Left ventricle myocardium inferior (tissue), 1 donor: Measurements from ENCODE around the gene CD58. TPM values are rescaled to one million over a fixed set of nuclear protein-coding genes. Genes with fewer than 3 reads are reported as not detected.

Source experiments
- DNase-seq: peaks from one replicate; pipeline ENCODE4 v3.0.0-alpha.2; 2020
- H3K27ac ChIP-seq: fragments of 200-600 bp; replicated peaks from 2 replicates; pipeline ENCODE4 v1.8.0; 2021
- H3K27me3 ChIP-seq: fragments of 200-600 bp; 2 replicates; pipeline ENCODE4 v1.8.0; 2021; ENCODE audit warnings: low read depth
- H3K36me3 ChIP-seq: fragments of 200-600 bp; 2 replicates; pipeline ENCODE4 v1.8.0; 2021
- H3K4me1 ChIP-seq: fragments of 200-600 bp; 2 replicates; pipeline ENCODE4 v1.8.0; 2021
- H3K4me3 ChIP-seq: fragments of 200-600 bp; 2 replicates; pipeline ENCODE4 v1.8.0; 2021; ENCODE audit warnings: mild to moderate bottlenecking, moderate library complexity
- H3K9me3 ChIP-seq: fragments of 200-600 bp; replicated peaks from 2 replicates; pipeline ENCODE4 v1.8.0; 2021
- intact Hi-C: fragments of 100-400 bp; cut with micrococcal nuclease; formaldehyde crosslinking; loops from one replicate; pipeline ENCODE4 v1.11.0; 2022
- total RNA-seq: library from RNA; stranded (reverse); fragmentation: NEBNext Ultra II Directional; extraction: Animal tissue kit (Norgen Biotek cat#: 25700); gene quantifications from one replicate; pipeline ENCODE4 v1.2.1, GENCODE V29; 2021
- TF ChIP-seq, protein P1 (sequence below): fragments of 200-600 bp; IDR thresholded peaks from 2 replicates; pipeline ENCODE4 v1.8.0; 2021; ENCODE audit warnings: antibody characterized with exemption, mild to moderate bottlenecking, borderline replicate concordance
- donor health status: DM: no; HTN: yes; CAD: no; lungs with severe emphysema.

The CD58 gene
- total RNA-seq, 1 donor from 2014 or later, result 32.2 TPM

- Histone ChIP-seq H3K36me3 (peaks cover 36% of the 10 kb centered on the region), H3K27ac (no peak overlapping the region), H3K27me3 (no peaks in the 10 kb centered on the region), H3K9me3 (no peaks in the 10 kb centered on the region), H3K4me1 (peaks cover 23% of the 10 kb centered on the region), H3K4me3 (no peak overlapping the region)
- intact Hi-C loops, result no loop called here
- TF ChIP-seq, protein P1, sequence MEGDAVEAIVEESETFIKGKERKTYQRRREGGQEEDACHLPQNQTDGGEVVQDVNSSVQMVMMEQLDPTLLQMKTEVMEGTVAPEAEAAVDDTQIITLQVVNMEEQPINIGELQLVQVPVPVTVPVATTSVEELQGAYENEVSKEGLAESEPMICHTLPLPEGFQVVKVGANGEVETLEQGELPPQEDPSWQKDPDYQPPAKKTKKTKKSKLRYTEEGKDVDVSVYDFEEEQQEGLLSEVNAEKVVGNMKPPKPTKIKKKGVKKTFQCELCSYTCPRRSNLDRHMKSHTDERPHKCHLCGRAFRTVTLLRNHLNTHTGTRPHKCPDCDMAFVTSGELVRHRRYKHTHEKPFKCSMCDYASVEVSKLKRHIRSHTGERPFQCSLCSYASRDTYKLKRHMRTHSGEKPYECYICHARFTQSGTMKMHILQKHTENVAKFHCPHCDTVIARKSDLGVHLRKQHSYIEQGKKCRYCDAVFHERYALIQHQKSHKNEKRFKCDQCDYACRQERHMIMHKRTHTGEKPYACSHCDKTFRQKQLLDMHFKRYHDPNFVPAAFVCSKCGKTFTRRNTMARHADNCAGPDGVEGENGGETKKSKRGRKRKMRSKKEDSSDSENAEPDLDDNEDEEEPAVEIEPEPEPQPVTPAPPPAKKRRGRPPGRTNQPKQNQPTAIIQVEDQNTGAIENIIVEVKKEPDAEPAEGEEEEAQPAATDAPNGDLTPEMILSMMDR, result no peak
- no peak for DNase-seq
Observed at GRCh38 chr1:116545359-116545705, 25.5 kb downstream of the CD58 start.

DNA sequence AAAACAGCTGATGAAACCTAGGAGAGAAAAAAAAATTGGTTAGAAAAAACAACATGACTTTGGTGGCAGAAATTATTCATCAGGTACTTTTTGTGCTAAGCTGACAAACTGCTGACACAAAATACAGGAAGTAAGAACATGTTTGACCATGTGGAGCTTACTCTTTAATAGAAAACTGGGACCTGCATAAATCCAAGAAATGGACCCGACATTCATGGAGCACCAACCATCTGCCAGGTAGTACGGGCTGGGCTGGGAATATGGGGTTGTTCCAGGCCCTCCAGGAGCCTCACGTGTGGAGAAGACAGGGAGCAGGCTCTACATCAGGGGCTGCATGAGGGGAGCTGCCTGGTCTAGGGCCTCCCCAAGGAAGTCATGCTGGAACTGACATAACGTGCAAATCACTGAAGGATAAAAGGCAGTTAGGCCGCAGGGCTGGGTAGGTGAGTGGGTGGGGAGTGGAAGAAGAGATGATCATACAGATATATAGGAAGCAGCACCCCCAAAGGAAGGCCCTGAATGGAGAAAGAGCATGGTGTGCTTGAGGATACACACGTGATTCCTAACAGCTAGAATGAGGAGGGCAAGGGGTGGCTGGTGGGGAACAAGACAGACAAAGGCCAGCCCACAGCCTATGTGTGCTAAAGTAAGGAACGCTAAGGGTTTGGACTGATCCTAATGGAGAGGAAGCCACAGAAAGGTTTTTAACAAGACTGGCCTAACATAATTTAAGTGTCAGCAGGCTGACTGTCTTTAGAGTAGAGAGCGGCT is 26.1 kb downstream of the CD58 start:
- DNase-seq, result no peak
- peaks cover 36% of the 10 kb centered on the region for H3K36me3 ChIP-seq
- no peaks in the 10 kb centered on the region for H3K27me3 ChIP-seq
- TF ChIP-seq, protein P1, result no peak
- H3K27ac ChIP-seq, result no peak overlapping the region
- intact Hi-C loops, result no loop called here
- no peaks in the 10 kb centered on the region for H3K9me3 ChIP-seq
- peaks cover 24% of the 10 kb centered on the region for H3K4me1 ChIP-seq
- H3K4me3 ChIP-seq, result no peak overlapping the region

GRCh38 chr1:116540088-116540487 is 30.7 kb downstream of the CD58 start:
- Histone ChIP-seq H3K4me1 (peaks cover 25% of the 10 kb centered on the region), H3K9me3 (no peaks in the 10 kb centered on the region), H3K36me3 (peaks cover 73% of the 10 kb centered on the region), H3K27me3 (no peaks in the 10 kb centered on the region), H3K27ac (no peak overlapping the region), H3K4me3 (no peak overlapping the region)
- DNase-seq, result no peak
- intact Hi-C loops, result no loop called here
- TF ChIP-seq, protein P1, result no peak

GRCh38 chr1:116538544-116538943 is 32.3 kb downstream of the CD58 start:
- H3K9me3 ChIP-seq, result no peaks in the 10 kb centered on the region
- H3K27me3 ChIP-seq, result no peaks in the 10 kb centered on the region
- no peak for DNase-seq
- TF ChIP-seq, protein P1, result no peak
- peaks cover 83% of the 10 kb centered on the region for H3K36me3 ChIP-seq
- H3K4me3 ChIP-seq, result no peak overlapping the region
- intact Hi-C loops, result no loop called here
- H3K27ac ChIP-seq, result no peak overlapping the region
- H3K4me1 ChIP-seq, result peaks cover 25% of the 10 kb centered on the region

GRCh38 chr1:116537898-116538297 is 32.9 kb downstream of the CD58 start:
- Histone ChIP-seq H3K9me3 (no peaks in the 10 kb centered on the region), H3K4me3 (no peak overlapping the region), H3K27me3 (no peaks in the 10 kb centered on the region), H3K27ac (no peak overlapping the region), H3K4me1 (peaks cover 25% of the 10 kb centered on the region), H3K36me3 (peaks cover 83% of the 10 kb centered on the region)
- DNase-seq, result no peak
- TF ChIP-seq, protein P1, result no peak
- intact Hi-C loops, result no loop called here
